GM12865 (cell line): ENCODE results near the gene DTNBP1.
A peak's percentile ranks its signal among the peaks of the same experiment; 100 is the strongest.

Source experiments
- DNase-seq: peaks from one replicate; pipeline ENCODE4 v3.0.0; 2010; ENCODE audit warnings: low read depth
- H3K4me3 ChIP-seq: 2 replicates; pipeline ENCODE4 v1.5.1; 2011; ENCODE audit warnings: mild to moderate bottlenecking, low read depth, low read length, control low read depth
- TF ChIP-seq, protein P1 (sequence below): IDR thresholded peaks from 2 replicates; pipeline ENCODE4 v1.5.1; 2011; ENCODE audit warnings: low read length, control low read depth, low read depth, inconsistent platforms; ENCODE audit not compliant: insufficient read depth; ENCODE audit errors: missing control alignments

The DTNBP1 gene, protein sequence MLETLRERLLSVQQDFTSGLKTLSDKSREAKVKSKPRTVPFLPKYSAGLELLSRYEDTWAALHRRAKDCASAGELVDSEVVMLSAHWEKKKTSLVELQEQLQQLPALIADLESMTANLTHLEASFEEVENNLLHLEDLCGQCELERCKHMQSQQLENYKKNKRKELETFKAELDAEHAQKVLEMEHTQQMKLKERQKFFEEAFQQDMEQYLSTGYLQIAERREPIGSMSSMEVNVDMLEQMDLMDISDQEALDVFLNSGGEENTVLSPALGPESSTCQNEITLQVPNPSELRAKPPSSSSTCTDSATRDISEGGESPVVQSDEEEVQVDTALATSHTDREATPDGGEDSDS

DNA sequence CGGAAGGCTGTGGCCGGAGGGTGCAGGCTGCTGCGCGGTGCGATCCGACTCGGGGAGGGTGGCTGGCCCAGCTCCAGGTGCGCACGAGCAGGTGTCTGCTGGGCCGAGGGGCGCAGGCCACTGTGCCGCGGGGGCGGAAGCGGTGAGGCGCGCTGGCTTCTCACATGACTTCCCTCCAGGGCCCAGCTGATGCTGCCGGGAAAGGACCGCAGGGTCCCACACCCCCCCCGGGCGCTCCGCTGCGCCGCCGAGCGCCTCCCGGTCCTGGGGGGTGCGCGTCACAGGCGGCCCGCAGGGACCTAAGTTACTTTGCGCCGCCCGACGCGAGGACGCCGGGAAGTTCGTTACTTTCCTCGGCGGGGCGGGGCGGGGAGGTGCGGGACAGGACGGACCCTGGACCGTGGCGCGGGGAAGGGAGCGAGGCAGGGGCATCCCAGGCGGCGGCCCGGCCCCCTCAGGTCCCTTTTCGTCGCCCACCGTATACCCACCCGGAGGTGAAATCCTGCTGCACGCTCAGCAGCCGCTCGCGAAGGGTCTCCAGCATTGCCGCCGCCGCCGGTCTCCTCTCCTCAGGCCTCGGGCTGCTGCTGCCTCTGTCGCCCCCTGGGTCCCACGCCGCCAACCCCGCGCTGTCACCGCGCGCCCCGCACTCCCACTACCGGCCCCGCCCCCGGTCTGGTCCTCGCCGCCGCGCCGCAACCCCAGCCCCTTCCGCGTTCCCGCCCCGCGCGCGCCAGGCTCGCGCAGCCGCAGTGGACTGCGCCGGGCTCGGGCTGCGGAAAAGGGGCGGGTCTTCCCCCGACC lies at the start of gene DTNBP1:
Gene DTNBP1 (minus strand): TSS at position 703 of the 804 bp plus-strand sequence. CDS start 159 bp downstream, at position 544.
- TF ChIP-seq, protein P1, sequence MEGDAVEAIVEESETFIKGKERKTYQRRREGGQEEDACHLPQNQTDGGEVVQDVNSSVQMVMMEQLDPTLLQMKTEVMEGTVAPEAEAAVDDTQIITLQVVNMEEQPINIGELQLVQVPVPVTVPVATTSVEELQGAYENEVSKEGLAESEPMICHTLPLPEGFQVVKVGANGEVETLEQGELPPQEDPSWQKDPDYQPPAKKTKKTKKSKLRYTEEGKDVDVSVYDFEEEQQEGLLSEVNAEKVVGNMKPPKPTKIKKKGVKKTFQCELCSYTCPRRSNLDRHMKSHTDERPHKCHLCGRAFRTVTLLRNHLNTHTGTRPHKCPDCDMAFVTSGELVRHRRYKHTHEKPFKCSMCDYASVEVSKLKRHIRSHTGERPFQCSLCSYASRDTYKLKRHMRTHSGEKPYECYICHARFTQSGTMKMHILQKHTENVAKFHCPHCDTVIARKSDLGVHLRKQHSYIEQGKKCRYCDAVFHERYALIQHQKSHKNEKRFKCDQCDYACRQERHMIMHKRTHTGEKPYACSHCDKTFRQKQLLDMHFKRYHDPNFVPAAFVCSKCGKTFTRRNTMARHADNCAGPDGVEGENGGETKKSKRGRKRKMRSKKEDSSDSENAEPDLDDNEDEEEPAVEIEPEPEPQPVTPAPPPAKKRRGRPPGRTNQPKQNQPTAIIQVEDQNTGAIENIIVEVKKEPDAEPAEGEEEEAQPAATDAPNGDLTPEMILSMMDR = no peak
- H3K4me3 ChIP-seq = peak within 1 kb of the TSS; percentile 73
- DNase-seq = peak; percentile 89

GRCh38 chr6:15709651-15710269 lies 46.9 kb upstream of the DTNBP1 start:
- TF ChIP-seq, protein P1 = no peak
- H3K4me3 ChIP-seq = no peak overlapping the region
- no peak for DNase-seq

DNA sequence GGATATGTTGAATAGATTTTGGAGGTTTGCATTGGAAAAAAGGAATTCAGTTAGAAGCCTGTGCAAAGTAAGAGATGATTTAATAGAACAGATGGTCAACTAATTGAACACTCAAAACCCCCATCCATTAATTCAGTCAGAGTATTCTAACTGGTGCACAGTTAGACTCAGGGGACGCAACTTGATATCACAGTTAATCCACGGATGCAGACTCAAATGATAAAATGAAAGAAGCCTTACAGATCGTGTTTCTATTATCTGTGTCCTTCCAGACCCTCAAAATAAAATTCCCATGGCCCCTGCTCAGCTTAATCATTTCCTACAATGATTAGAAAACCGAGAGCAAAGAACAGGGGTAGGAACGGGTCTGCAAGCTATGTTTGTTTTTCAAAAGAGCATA lies 45.4 kb upstream of the DTNBP1 start:
- no peak for DNase-seq
- no peak overlapping the region for H3K4me3 ChIP-seq
- TF ChIP-seq, protein P1 = no peak

GRCh38 chr6:15705981-15706380 lies 43.2 kb upstream of the DTNBP1 start:
- DNase-seq = no peak
- no peak overlapping the region for H3K4me3 ChIP-seq
- TF ChIP-seq, protein P1 = no peak

GRCh38 chr6:15698471-15698870 lies 35.6 kb upstream of the DTNBP1 start:
- DNase-seq = no peak
- H3K4me3 ChIP-seq = no peak overlapping the region
- TF ChIP-seq, protein P1 = no peak

DNA sequence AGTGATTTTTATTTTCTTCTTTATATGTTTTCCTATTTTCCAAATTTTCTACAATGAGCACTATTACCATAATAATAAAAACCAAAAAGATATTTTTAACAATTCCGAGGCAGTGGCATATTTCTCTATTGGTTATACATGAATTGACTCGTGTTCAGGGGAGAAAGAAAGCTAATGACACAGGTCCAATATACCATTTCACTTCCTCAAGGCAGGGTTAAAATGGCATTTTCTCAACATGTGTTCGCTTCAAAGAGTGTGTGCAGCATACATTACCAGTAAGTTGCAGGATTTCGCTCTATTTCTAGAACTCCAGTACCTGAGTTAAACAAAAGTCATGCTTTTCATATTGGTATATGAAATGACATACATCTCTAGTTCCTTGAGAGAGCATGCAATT lies 35.1 kb upstream of the DTNBP1 start:
- TF ChIP-seq, protein P1 = no peak
- no peak overlapping the region for H3K4me3 ChIP-seq
- DNase-seq = no peak
